Hepatocyte (in vitro differentiated cells): Measurements from ENCODE around the gene P3R3URF. TPM values are rescaled to one million over a fixed set of nuclear protein-coding genes. Genes with fewer than 3 reads are reported as not detected.

Experiments
- DNase-seq: peaks from one replicate; pipeline ENCODE4 v3.0.0-alpha.2; 2016; ENCODE audit warnings: low spot score
- H2AFZ ChIP-seq: fragments of 200-600 bp; sonication (generic); 2 replicates; pipeline ENCODE4 v1.6.0; 2016; ENCODE audit warnings: antibody characterized with exemption, mild to moderate bottlenecking
- H3K27ac ChIP-seq: fragments of 200-600 bp; sonication (generic); 2 replicates; pipeline ENCODE4 v1.5.1; 2016; ENCODE audit warnings: mild to moderate bottlenecking
- H3K27me3 ChIP-seq: fragments of 200-600 bp; sonication (generic); 2 replicates; pipeline ENCODE4 v1.6.1; 2016
- H3K36me3 ChIP-seq: fragments of 200-600 bp; sonication (generic); replicated peaks from 2 replicates; pipeline ENCODE4 v1.5.1; 2016; ENCODE audit warnings: low read depth; ENCODE audit not compliant: insufficient read depth
- H3K4me1 ChIP-seq: fragments of 200-600 bp; sonication (generic); 2 replicates; pipeline ENCODE4 v1.5.1; 2016; ENCODE audit warnings: mild to moderate bottlenecking, moderate library complexity; ENCODE audit not compliant: insufficient read depth
- H3K4me2 ChIP-seq: fragments of 200-600 bp; sonication (generic); 2 replicates; pipeline ENCODE4 v1.6.0; 2016
- H3K4me3 ChIP-seq: fragments of 200-600 bp; sonication (generic); 2 replicates; pipeline ENCODE4 v1.5.1; 2016; ENCODE audit warnings: mild to moderate bottlenecking
- H3K79me2 ChIP-seq: fragments of 200-600 bp; sonication (generic); 2 replicates; pipeline ENCODE4 v1.6.0; 2017; ENCODE audit warnings: mild to moderate bottlenecking
- H3K9me2 ChIP-seq: fragments of 200-600 bp; sonication (generic); replicated peaks from 2 replicates; pipeline ENCODE4 v1.6.0; 2017; ENCODE audit warnings: mild to moderate bottlenecking; ENCODE audit not compliant: insufficient read depth
- H3K9me3 ChIP-seq: fragments of 200-600 bp; sonication (generic); 2 replicates; pipeline ENCODE4 v1.5.1; 2016; ENCODE audit warnings: low read depth, mild to moderate bottlenecking
- H4K20me1 ChIP-seq: fragments of 200-600 bp; sonication (generic); 2 replicates; pipeline ENCODE4 v1.6.0; 2016; ENCODE audit warnings: mild to moderate bottlenecking; ENCODE audit not compliant: insufficient read depth, poor library complexity, severe bottlenecking
- EZH2 ChIP-seq: fragments of 200-600 bp; sonication (generic); IDR thresholded peaks from 2 replicates; pipeline ENCODE4 v1.6.1; 2016; ENCODE audit warnings: antibody characterized with exemption, mild to moderate bottlenecking, borderline replicate concordance
- EZH2phosphoT487 ChIP-seq: fragments of 200-600 bp; sonication (generic); IDR thresholded peaks from one replicate; pipeline ENCODE4 v1.6.1; 2018; ENCODE audit warnings: antibody characterized with exemption, mild to moderate bottlenecking, low read depth, moderate library complexity; ENCODE audit not compliant: unreplicated experiment, severe bottlenecking
- WGBS: methylation state at CpG from one replicate; pipeline ENCODE4 v1.1.6; 2016; ENCODE audit warnings: low lambda C conversion rate; ENCODE audit errors: missing lambda C conversion rate; 5-methylcytosine and 5-hydroxymethylcytosine counted together
- polyA plus RNA-seq: library from polyadenylated mRNA; unstranded; fragments of >200 nt; fragmentation: Nextera tagmentation; extraction: Ambion mirVana; gene quantifications from 2 replicates; pipeline ENCODE4 v1.2.1, GENCODE V29; 2016
- total RNA-seq: library from RNA; depleted of rRNA; stranded (reverse); fragments of >200 nt; gene quantifications from 2 replicates; pipeline ENCODE4 v1.2.3, GENCODE V29; 2014
- TF ChIP-seq, protein P1 (sequence below): fragments of 200-600 bp; sonication (generic); IDR thresholded peaks from 2 replicates; pipeline ENCODE4 v1.5.1; 2016; ENCODE audit warnings: antibody characterized with exemption, mild to moderate bottlenecking; ENCODE audit not compliant: poor library complexity

The P3R3URF gene
- total and polyA plus RNA-seq, 2 experiments from 2014 or later, result not detected

- Histone ChIP-seq H3K79me2 (no peaks in the 10 kb centered on the region), H2AFZ (no peak overlapping the region), H3K9me3 (no peaks in the 10 kb centered on the region), H3K4me2 (no peak overlapping the region), H4K20me1 (no peaks in the 10 kb centered on the region), H3K4me3 (no peak overlapping the region), H3K4me1 (peaks cover 20% of the 10 kb centered on the region), H3K36me3 (no peaks in the 10 kb centered on the region), H3K9me2 (no peaks in the 10 kb centered on the region), H3K27ac (peak overlapping the region; percentile 41), H3K27me3 (no peaks in the 10 kb centered on the region)
- DNase-seq, result peak; percentile 47
- TF ChIP-seq EZH2phosphoT487, result no peak
- no peak for TF ChIP-seq EZH2
- TF ChIP-seq, protein P1, sequence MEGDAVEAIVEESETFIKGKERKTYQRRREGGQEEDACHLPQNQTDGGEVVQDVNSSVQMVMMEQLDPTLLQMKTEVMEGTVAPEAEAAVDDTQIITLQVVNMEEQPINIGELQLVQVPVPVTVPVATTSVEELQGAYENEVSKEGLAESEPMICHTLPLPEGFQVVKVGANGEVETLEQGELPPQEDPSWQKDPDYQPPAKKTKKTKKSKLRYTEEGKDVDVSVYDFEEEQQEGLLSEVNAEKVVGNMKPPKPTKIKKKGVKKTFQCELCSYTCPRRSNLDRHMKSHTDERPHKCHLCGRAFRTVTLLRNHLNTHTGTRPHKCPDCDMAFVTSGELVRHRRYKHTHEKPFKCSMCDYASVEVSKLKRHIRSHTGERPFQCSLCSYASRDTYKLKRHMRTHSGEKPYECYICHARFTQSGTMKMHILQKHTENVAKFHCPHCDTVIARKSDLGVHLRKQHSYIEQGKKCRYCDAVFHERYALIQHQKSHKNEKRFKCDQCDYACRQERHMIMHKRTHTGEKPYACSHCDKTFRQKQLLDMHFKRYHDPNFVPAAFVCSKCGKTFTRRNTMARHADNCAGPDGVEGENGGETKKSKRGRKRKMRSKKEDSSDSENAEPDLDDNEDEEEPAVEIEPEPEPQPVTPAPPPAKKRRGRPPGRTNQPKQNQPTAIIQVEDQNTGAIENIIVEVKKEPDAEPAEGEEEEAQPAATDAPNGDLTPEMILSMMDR, result no peak
- 84% methylated on average over 8 of the region's 8 CpGs for WGBS
Measured at GRCh38 chr1:46187106-46187869, 11.0 kb upstream of the P3R3URF start.

DNA sequence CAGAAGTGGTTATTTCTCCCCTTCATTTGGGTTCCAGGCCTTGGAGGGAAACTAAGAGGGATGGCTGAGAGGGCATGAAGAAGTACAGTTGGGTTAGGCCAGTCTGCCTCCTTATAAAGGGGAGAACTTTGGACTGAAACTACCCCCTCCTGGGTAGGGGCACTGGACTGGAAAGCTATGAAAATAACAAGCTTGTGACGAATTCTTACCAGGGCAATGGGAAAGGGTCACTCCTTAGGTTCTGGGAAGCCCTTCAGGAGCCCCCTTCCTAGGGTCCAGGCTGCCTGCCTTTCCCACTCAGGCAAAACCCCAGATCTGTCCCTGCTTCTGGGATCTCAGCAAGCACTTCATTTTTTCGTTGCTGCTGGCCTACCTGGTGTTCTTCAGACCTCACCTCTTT, 9.8 kb upstream of the P3R3URF start:
- H3K79me2 ChIP-seq, result no peaks in the 10 kb centered on the region
- H3K9me2 ChIP-seq, result no peaks in the 10 kb centered on the region
- H4K20me1 ChIP-seq, result no peaks in the 10 kb centered on the region
- TF ChIP-seq EZH2 (no peak), EZH2phosphoT487 (no peak)
- TF ChIP-seq, protein P1, result no peak
- H3K36me3 ChIP-seq, result no peaks in the 10 kb centered on the region
- WGBS, result 97% methylated on average over 2 of the region's 2 CpGs
- no peak overlapping the region for H2AFZ ChIP-seq
- H3K27me3 ChIP-seq, result no peaks in the 10 kb centered on the region
- H3K4me1 ChIP-seq, result peaks cover 32% of the 10 kb centered on the region
- no peak overlapping the region for H3K4me3 ChIP-seq
- H3K9me3 ChIP-seq, result no peaks in the 10 kb centered on the region
- H3K27ac ChIP-seq, result no peak overlapping the region
- no peak overlapping the region for H3K4me2 ChIP-seq
- no peak for DNase-seq

DNA sequence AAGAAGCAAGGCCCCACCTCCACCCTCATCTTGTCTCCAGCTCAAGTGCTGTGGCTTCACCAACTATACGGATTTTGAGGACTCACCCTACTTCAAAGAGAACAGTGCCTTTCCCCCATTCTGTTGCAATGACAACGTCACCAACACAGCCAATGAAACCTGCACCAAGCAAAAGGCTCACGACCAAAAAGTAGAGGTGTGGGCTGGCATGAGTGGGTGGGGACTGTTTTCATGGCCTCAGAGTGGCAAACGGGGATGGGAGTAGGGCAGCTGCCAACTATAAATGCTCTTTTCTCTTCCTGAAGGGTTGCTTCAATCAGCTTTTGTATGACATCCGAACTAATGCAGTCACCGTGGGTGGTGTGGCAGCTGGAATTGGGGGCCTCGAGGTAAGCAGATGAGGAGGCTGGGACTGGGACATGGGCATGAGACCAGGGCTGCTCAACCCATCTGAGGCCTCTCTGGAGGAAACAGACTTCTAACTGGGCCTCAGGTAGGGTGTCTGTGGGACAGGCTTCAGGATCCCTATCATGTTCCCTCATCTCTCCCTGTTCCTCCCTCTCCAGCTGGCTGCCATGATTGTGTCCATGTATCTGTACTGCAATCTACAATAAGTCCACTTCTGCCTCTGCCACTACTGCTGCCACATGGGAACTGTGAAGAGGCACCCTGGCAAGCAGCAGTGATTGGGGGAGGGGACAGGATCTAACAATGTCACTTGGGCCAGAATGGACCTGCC, 8.8 kb upstream of the P3R3URF start:
- Histone ChIP-seq H3K4me3 (no peak overlapping the region), H3K4me1 (peaks cover 41% of the 10 kb centered on the region), H3K36me3 (no peaks in the 10 kb centered on the region), H3K4me2 (no peak overlapping the region), H3K27me3 (no peaks in the 10 kb centered on the region), H2AFZ (no peak overlapping the region), H3K27ac (no peak overlapping the region), H3K79me2 (no peaks in the 10 kb centered on the region), H4K20me1 (no peaks in the 10 kb centered on the region), H3K9me2 (no peaks in the 10 kb centered on the region), H3K9me3 (no peaks in the 10 kb centered on the region)
- DNase-seq, result no peak
- WGBS, result 87% methylated on average over 7 of the region's 7 CpGs
- TF ChIP-seq, protein P1, result no peak
- TF ChIP-seq EZH2phosphoT487, result no peak
- no peak for TF ChIP-seq EZH2
